ENCODE data around the gene KLK14. TPM values are rescaled to one million over a fixed set of nuclear protein-coding genes. Genes with fewer than 3 reads are reported as not detected.

The KLK14 gene
- polyA plus RNA-seq, 1 donor (not counting 4 experiments of a cell fraction or from before 2014, with no cell fraction given), result 0.05 TPM

- TF ChIP-seq EZH2 (IDR thresholded peaks at IDR 0.05; ENCODE audit: low read length), result no peak
- TF ChIP-seq CTCF (optimal IDR thresholded peaks at IDR 0.05 in 1 of 3, IDR thresholded peaks at IDR 0.05 in 1 of 3, conservative IDR thresholded peaks at IDR 0.05 in 1 of 3; ENCODE audit: extremely low read depth in 1 of 3, insufficient read depth in 2 of 3, low read length in 3 of 3), result peak; percentile 29 to 51 (median 38)
- Histone ChIP-seq H3K9ac (ENCODE audit: control insufficient read depth, extremely low read depth, insufficient read depth, low read length) (no peak overlapping the region), H2AFZ (ENCODE audit: control insufficient read depth, low read length) (no peak overlapping the region), H4K20me1 (ENCODE audit: control insufficient read depth, extremely low read depth, insufficient read depth, low read length) (no peaks in the 10 kb centered on the region), H3K4me1 (ENCODE audit: control insufficient read depth, extremely low read depth, insufficient read depth, low read length) (peaks cover 10% of the 10 kb centered on the region), H3K79me2 (ENCODE audit: control insufficient read depth, insufficient read depth, low read length) (peaks cover 14% of the 10 kb centered on the region), H3K4me3 (ENCODE audit: control insufficient read depth in 2 of 3, extremely low read depth in 1 of 3, insufficient read depth in 2 of 3, low read depth in 1 of 3, low read length in 3 of 3) (no peak overlapping the region), H3K36me3 (ENCODE audit: control insufficient read depth in 2 of 2, extremely low read depth in 1 of 2, insufficient read depth in 2 of 2, low read length in 2 of 2) (no peaks in the 10 kb centered on the region), H3K27ac (ENCODE audit: control insufficient read depth, insufficient read depth, low read length) (no peak overlapping the region), H3K4me2 (ENCODE audit: control insufficient read depth, extremely low read depth, insufficient read depth, low read depth, low read length) (no peak overlapping the region), H3K9me1 (ENCODE audit: control insufficient read depth, extremely low read depth, insufficient read depth, low read length) (no peaks in the 10 kb centered on the region), H3K27me3 (ENCODE audit: control insufficient read depth, extremely low read depth, insufficient read depth, low read length) (peaks cover 12% of the 10 kb centered on the region), H3K9me3 (ENCODE audit: control insufficient read depth, low read depth, low read length) (no peaks in the 10 kb centered on the region)
- dilution Hi-C loops (cut with MboI; ENCODE audit: extremely low pct_ligation_motif_present, low sequenced_read_pairs), result no loop called here
- FAIRE-seq (no peak), DNase-seq (ENCODE audit: low read depth, low spot score) (no peak)
Observed at GRCh38 chr19:51111606-51112005, 28.9 kb upstream of the KLK14 start.

- no peak overlapping the region for H3K4me3 ChIP-seq (ENCODE audit: control insufficient read depth in 2 of 3, extremely low read depth in 1 of 3, insufficient read depth in 2 of 3, low read depth in 1 of 3, low read length in 3 of 3)
- H3K9me1 ChIP-seq (ENCODE audit: control insufficient read depth, extremely low read depth, insufficient read depth, low read length), result no peaks in the 10 kb centered on the region
- H3K4me1 ChIP-seq (ENCODE audit: control insufficient read depth, extremely low read depth, insufficient read depth, low read length), result peaks cover 10% of the 10 kb centered on the region
- peaks cover 0 to under 1% of the 10 kb centered on the region in 2 experiments for H3K36me3 ChIP-seq (ENCODE audit: control insufficient read depth in 2 of 2, extremely low read depth in 1 of 2, insufficient read depth in 2 of 2, low read length in 2 of 2)
- dilution Hi-C loops (cut with MboI; ENCODE audit: extremely low pct_ligation_motif_present, low sequenced_read_pairs), result no loop called here
- H3K9me3 ChIP-seq (ENCODE audit: control insufficient read depth, low read depth, low read length), result no peaks in the 10 kb centered on the region
- DNase-seq (ENCODE audit: low read depth, low spot score) (no peak), FAIRE-seq (no peak)
- peaks cover 21% of the 10 kb centered on the region for H3K79me2 ChIP-seq (ENCODE audit: control insufficient read depth, insufficient read depth, low read length)
- no peak overlapping the region for H3K4me2 ChIP-seq (ENCODE audit: control insufficient read depth, extremely low read depth, insufficient read depth, low read depth, low read length)
- no peak overlapping the region for H3K27ac ChIP-seq (ENCODE audit: control insufficient read depth, insufficient read depth, low read length)
- H3K9ac ChIP-seq (ENCODE audit: control insufficient read depth, extremely low read depth, insufficient read depth, low read length), result no peak overlapping the region
- H3K27me3 ChIP-seq (ENCODE audit: control insufficient read depth, extremely low read depth, insufficient read depth, low read length), result peaks cover 12% of the 10 kb centered on the region
- no peak overlapping the region for H2AFZ ChIP-seq (ENCODE audit: control insufficient read depth, low read length)
- no peak for TF ChIP-seq CTCF (optimal IDR thresholded peaks at IDR 0.05 in 1 of 3, IDR thresholded peaks at IDR 0.05 in 1 of 3, conservative IDR thresholded peaks at IDR 0.05 in 1 of 3; ENCODE audit: extremely low read depth in 1 of 3, insufficient read depth in 2 of 3, low read length in 3 of 3)
- no peak for TF ChIP-seq EZH2 (IDR thresholded peaks at IDR 0.05; ENCODE audit: low read length)
- no peaks in the 10 kb centered on the region for H4K20me1 ChIP-seq (ENCODE audit: control insufficient read depth, extremely low read depth, insufficient read depth, low read length)
Observed at GRCh38 chr19:51110666-51110971, 27.9 kb upstream of the KLK14 start.
